Upper lobe of left lung (tissue), 4 donors: ENCODE measurements around the gene FHDC1.

Experiments
- POLR2A ChIP-seq, 4 donors: fragments of 450-650 bp; IDR thresholded peaks; one replicate each; pipeline ENCODE4 v1.5.1; 2016 to 2017; ENCODE audit warnings: antibody characterized with exemption in 4 of 4, mild to moderate bottlenecking in 2 of 4
- POLR2AphosphoS5 ChIP-seq, 2 donors: sonication (generic); formaldehyde crosslinking; IDR thresholded peaks; one replicate each; pipeline ENCODE4 v1.5.1; 2017; ENCODE audit warnings: antibody characterized with exemption in 2 of 2
- TF ChIP-seq, protein P1 (sequence below), 6 experiments: fragments of 450-650 bp in 4 of 6; fragments of 200-600 bp in 2 of 6; sonication (generic) in 2 of 6; IDR thresholded peaks; one replicate each; pipeline ENCODE4 v1.5.1; 2016 to 2019; ENCODE audit warnings: antibody characterized with exemption in 6 of 6

DNA sequence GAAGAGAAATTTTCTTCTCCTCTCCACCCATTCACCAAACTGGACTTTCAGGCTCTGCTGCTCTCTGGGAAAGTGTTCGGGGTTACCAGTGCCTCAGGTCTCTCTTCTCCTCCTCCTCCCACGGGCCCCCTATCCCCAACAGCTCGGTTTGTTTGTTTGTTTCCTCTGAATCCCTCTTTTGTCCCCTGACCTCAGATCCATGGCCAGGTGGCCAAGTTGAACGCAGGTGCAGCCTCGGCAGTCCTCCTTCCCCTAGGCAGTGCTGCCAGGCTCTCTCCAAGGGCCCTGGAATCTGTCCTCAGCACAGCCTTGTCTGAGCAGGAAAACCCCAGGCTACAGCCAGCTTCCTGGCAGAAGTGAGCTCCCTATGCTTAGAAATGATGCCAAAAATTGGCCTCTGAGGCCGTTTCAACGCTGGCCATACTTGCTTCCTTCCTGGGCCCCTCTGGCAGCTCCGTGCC lies 60.0 kb downstream of the FHDC1 start:
- TF ChIP-seq, protein P1, sequence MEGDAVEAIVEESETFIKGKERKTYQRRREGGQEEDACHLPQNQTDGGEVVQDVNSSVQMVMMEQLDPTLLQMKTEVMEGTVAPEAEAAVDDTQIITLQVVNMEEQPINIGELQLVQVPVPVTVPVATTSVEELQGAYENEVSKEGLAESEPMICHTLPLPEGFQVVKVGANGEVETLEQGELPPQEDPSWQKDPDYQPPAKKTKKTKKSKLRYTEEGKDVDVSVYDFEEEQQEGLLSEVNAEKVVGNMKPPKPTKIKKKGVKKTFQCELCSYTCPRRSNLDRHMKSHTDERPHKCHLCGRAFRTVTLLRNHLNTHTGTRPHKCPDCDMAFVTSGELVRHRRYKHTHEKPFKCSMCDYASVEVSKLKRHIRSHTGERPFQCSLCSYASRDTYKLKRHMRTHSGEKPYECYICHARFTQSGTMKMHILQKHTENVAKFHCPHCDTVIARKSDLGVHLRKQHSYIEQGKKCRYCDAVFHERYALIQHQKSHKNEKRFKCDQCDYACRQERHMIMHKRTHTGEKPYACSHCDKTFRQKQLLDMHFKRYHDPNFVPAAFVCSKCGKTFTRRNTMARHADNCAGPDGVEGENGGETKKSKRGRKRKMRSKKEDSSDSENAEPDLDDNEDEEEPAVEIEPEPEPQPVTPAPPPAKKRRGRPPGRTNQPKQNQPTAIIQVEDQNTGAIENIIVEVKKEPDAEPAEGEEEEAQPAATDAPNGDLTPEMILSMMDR (IDR thresholded peaks at IDR 0.05) = no peak
- TF ChIP-seq POLR2A (IDR thresholded peaks at IDR 0.05) = no peak
- no peak for TF ChIP-seq POLR2AphosphoS5 (IDR thresholded peaks at IDR 0.05)
